ENCODE data around the gene DIS3L2.

DNA sequence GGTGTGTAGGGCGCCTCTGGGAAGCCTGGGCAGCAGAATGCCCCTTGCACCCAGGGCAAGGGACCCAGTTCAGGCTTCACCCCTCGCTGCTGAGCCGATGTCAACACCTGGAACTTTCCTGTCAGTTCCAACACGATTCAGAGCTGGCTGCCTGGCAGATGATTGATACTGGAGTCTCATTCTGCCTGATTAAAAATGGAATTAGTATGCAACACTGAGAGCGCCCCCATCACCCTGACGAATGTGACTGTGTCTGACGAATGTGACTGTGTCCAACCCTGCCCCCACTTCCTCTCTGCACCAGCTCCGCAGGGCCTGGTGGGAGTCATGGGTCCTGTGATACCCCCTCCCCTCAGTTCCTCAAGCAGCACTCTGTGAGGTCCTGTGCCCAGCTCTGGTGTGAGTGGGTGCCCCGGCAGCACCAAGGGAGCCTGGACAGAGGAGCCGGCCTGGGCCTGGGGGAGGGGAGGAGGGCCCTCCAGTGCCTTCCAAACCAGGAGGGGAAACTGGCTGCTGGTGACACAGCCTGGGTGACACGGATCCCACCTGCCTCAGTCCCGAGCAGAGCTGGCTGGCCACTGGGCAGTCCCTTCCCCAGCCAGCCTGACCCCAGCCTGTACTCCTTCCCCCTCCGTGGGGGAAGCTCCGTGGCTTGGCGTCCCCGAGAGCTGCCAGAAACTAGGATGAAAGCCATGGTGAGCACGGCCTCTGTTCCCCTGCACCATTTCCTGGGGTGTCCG lies 375.6 kb downstream of the DIS3L2 start:
- TF ChIP-seq EZH2phosphoT487 (IDR thresholded peaks at IDR 0.05; ENCODE audit: insufficient read depth, low read depth) = no peak
- TF ChIP-seq EZH2 (IDR thresholded peaks at IDR 0.05; ENCODE audit: insufficient read depth, poor library complexity, severe bottlenecking) = no peak
